Transverse colon (tissue), 4 donors: ENCODE results near the gene P2RX4. TPM values are rescaled to one million over a fixed set of nuclear protein-coding genes. Genes with fewer than 3 reads are reported as not detected.

ENCODE experiments used
- DNase-seq: peaks from one replicate; pipeline ENCODE4 v3.0.0-alpha.2; 2019
- H3K27ac ChIP-seq, 4 donors: fragments of 200-600 bp; sonication (generic); 2 replicates each; pipeline ENCODE4 v1.5.1; 2016 to 2018; ENCODE audit warnings: inconsistent platforms in 4 of 4
- H3K27me3 ChIP-seq: fragments of 200-600 bp; sonication (generic); 2 replicates; pipeline ENCODE4 v1.5.1; 2017; ENCODE audit warnings: inconsistent platforms
- H3K36me3 ChIP-seq, 4 donors: fragments of 200-600 bp; sonication (generic); 2 replicates each; pipeline ENCODE4 v1.5.1; 2017 to 2019; ENCODE audit warnings: inconsistent platforms in 4 of 4
- H3K4me1 ChIP-seq, 4 donors: fragments of 200-600 bp; sonication (generic); 2 replicates each; pipeline ENCODE4 v1.5.1; 2017 to 2020; ENCODE audit warnings: inconsistent platforms in 4 of 4
- H3K4me3 ChIP-seq, 4 donors: fragments of 200-600 bp; sonication (generic); 1 replicate in 1 of 4; 2 replicates in 3 of 4; pipeline versions ENCODE4 v1.5.1 to v1.6.1; 2017 to 2019; ENCODE audit warnings: inconsistent platforms in 4 of 4
- H3K9me3 ChIP-seq, 2 donors: fragments of 200-600 bp; sonication (generic); 2 replicates each; pipeline ENCODE4 v1.5.1; 2017 to 2019; ENCODE audit warnings: inconsistent platforms in 2 of 2
- CTCF ChIP-seq, 5 experiments: fragments of 200-600 bp in 3 of 5; fragments of 450-650 bp in 2 of 5; sonication (generic) in 3 of 5; IDR thresholded peaks; 1 replicate in 2 of 5; 2 replicates in 3 of 5; pipeline ENCODE4 v1.5.1; 2016 to 2017; ENCODE audit warnings: antibody characterized with exemption in 5 of 5, inconsistent platforms in 3 of 5, mild to moderate bottlenecking in 2 of 5, moderate library complexity in 1 of 5
- EP300 ChIP-seq: sonication (generic); formaldehyde crosslinking; IDR thresholded peaks from one replicate; pipeline ENCODE4 v1.6.1; 2017; ENCODE audit warnings: antibody characterized with exemption, low read depth
- POLR2A ChIP-seq: fragments of 450-650 bp; IDR thresholded peaks from one replicate; pipeline ENCODE4 v1.6.1; 2016; ENCODE audit warnings: antibody characterized with exemption, mild to moderate bottlenecking, moderate library complexity
- POLR2AphosphoS5 ChIP-seq, 3 donors: sonication (generic); formaldehyde crosslinking; IDR thresholded peaks; one replicate each; pipeline ENCODE4 v1.6.1; 2016; ENCODE audit warnings: antibody characterized with exemption in 3 of 3
- WGBS, 2 donors: methylation state at CpG; one replicate each; pipeline ENCODE4 v1.1.5; 2018; ENCODE audit warnings: low coverage in 1 of 2; 5-methylcytosine and 5-hydroxymethylcytosine counted together
- in situ Hi-C, 4 donors: fragments of 200-750 bp; cut with MboI; loops; one replicate each; pipeline versions ENCODE4 v1.15.0 to v1.15.1; 2017; ENCODE audit warnings: low sequenced_read_pairs in 3 of 4, low pct_ligation_motif_present in 1 of 4, low pct_unique_long_range_greater_than_20kb in 1 of 4
- intact Hi-C: fragments of 100-400 bp; cut with DNase I; formaldehyde crosslinking; loops from one replicate; pipeline ENCODE4 v1.15.1; 2023; ENCODE audit warnings: low total_unique reads
- total RNA-seq, 4 donors: library from RNA; depleted of rRNA; stranded (reverse); fragments of >200 nt; gene quantifications; one replicate each; pipeline ENCODE4 v1.1.0, GENCODE V29; 2016

Gene P2RX4
- total RNA-seq, 4 donors from 2014 or later = 103 to 435 (median 217) TPM

GRCh38 chr12:121184984-121185889 lies 24.7 kb upstream of the P2RX4 start:
- no peaks in the 10 kb centered on the region for H3K4me1 ChIP-seq
- intact Hi-C loops (loop anchor here (5.0 kb wide), 1 partner anchor 1452 kb away; no protein-coding TSS in a partner anchor), in situ Hi-C loops (no loop called here)
- no peak for TF ChIP-seq EP300
- no peak for TF ChIP-seq CTCF (IDR thresholded peaks at IDR 0.05)
- no peak for TF ChIP-seq POLR2AphosphoS5 (IDR thresholded peaks at IDR 0.05)
- no peak for TF ChIP-seq POLR2A
- H3K9me3 ChIP-seq = no peaks in the 10 kb centered on the region
- H3K4me3 ChIP-seq = no peak overlapping the region
- no peaks in the 10 kb centered on the region for H3K36me3 ChIP-seq
- H3K27me3 ChIP-seq = no peaks in the 10 kb centered on the region
- H3K27ac ChIP-seq = no peak overlapping the region
- 91 to 95% methylated on average over 6 to 7 of the region's 7 CpGs for WGBS, 2 donors
- no peak for DNase-seq

GRCh38 chr12:121186826-121187225 lies 23.1 kb upstream of the P2RX4 start:
- no peaks in the 10 kb centered on the region for H3K27me3 ChIP-seq
- no peak overlapping the region for H3K27ac ChIP-seq
- DNase-seq = no peak
- TF ChIP-seq POLR2A (no peak), POLR2AphosphoS5 (IDR thresholded peaks at IDR 0.05) (no peak), CTCF (IDR thresholded peaks at IDR 0.05) (no peak), EP300 (no peak)
- H3K4me1 ChIP-seq = no peaks in the 10 kb centered on the region
- H3K36me3 ChIP-seq = no peaks in the 10 kb centered on the region
- in situ Hi-C loops (no loop called here), intact Hi-C loops (no loop called here)
- no peaks in the 10 kb centered on the region for H3K9me3 ChIP-seq
- H3K4me3 ChIP-seq = no peak overlapping the region
- WGBS, 2 donors = 85 to 91% methylated on average over 2 of the region's 2 CpGs

GRCh38 chr12:121187501-121187900 lies 22.4 kb upstream of the P2RX4 start:
- TF ChIP-seq POLR2AphosphoS5 (IDR thresholded peaks at IDR 0.05) (no peak), EP300 (no peak), POLR2A (no peak), CTCF (IDR thresholded peaks at IDR 0.05) (no peak)
- no peaks in the 10 kb centered on the region for H3K36me3 ChIP-seq
- H3K4me1 ChIP-seq = no peaks in the 10 kb centered on the region
- WGBS, 2 donors = 84 to 85% methylated on average over 7 of the region's 7 CpGs
- intact Hi-C loops (no loop called here), in situ Hi-C loops (no loop called here)
- H3K4me3 ChIP-seq = no peak overlapping the region
- no peaks in the 10 kb centered on the region for H3K9me3 ChIP-seq
- DNase-seq = no peak
- H3K27me3 ChIP-seq = no peaks in the 10 kb centered on the region
- no peak overlapping the region for H3K27ac ChIP-seq

- Histone ChIP-seq H3K36me3 (no peaks in the 10 kb centered on the region), H3K4me1 (no peaks in the 10 kb centered on the region), H3K27ac (no peak overlapping the region), H3K4me3 (no peak overlapping the region), H3K9me3 (no peaks in the 10 kb centered on the region), H3K27me3 (no peaks in the 10 kb centered on the region)
- no peak for DNase-seq
- 97 to 100% methylated on average over 1 to 2 of the region's 2 CpGs for WGBS, 2 donors
- TF ChIP-seq POLR2AphosphoS5 (IDR thresholded peaks at IDR 0.05) (no peak), CTCF (IDR thresholded peaks at IDR 0.05) (no peak), POLR2A (no peak), EP300 (no peak)
- intact Hi-C loops (no loop called here), in situ Hi-C loops (no loop called here)
These were observed 21.7 kb upstream of the P2RX4 start for GRCh38 chr12:121188227-121188626.
